ENCODE results near the gene IL22RA1. TPM values are rescaled to one million over a fixed set of nuclear protein-coding genes. Genes with fewer than 3 reads are reported as not detected.

The IL22RA1 gene
- total and polyA plus RNA-seq, 2 of the 8 experiments (the other 6 are each of a cell fraction or from before 2014, with no cell fraction given): 0.17 to 0.32 TPM

- no peak overlapping the region for H3K14ac ChIP-seq (ENCODE audit: insufficient read length)
- H3K4me2 ChIP-seq (ENCODE audit: insufficient read depth in 1 of 2, low read depth in 2 of 2, low read length in 2 of 2): no peak overlapping the region
- no peaks in the 10 kb centered on the region for H3K79me2 ChIP-seq (ENCODE audit: control insufficient read depth in 1 of 2, insufficient read depth in 2 of 2, low read length in 2 of 2)
- no peaks in the 10 kb centered on the region for H3K79me1 ChIP-seq (ENCODE audit: low read depth, low read length)
- H2BK20ac ChIP-seq (ENCODE audit: low read length): no peak overlapping the region
- H4K20me1 ChIP-seq (replicated peaks in 1 of 2; ENCODE audit: control insufficient read depth in 1 of 2, insufficient read depth in 2 of 2, low read length in 2 of 2): no peaks in the 10 kb centered on the region
- no peak overlapping the region for H3K27ac ChIP-seq (ENCODE audit: low read depth, low read length)
- no peak overlapping the region for H3K56ac ChIP-seq (replicated peaks; ENCODE audit: insufficient read length, low read depth, low read length)
- H3K23ac ChIP-seq (ENCODE audit: insufficient read length): no peak overlapping the region
- H3K9ac ChIP-seq (replicated peaks in 1 of 4; ENCODE audit: extremely low read depth in 1 of 4, low read depth in 3 of 4, low read length in 3 of 4): no peak overlapping the region
- H4K5ac ChIP-seq (ENCODE audit: insufficient read length, low read depth, low read length): no peak overlapping the region
- ChIA-PET CTCF (ENCODE audit: partially characterized antibody) (interaction anchor here (0.6 to 2.7 kb wide), 14 partner anchors 8 to 231 kb away, joined by 3 to 10 read pairs (median 3); partner anchors contain the start of gene MYOM3), POLR2A (ENCODE audit: partially characterized antibody) (interaction anchor here (1.5 kb wide), 1 partner anchor 10 kb away, joined by 4 read pairs; no protein-coding TSS in a partner anchor)
- no peak overlapping the region for H4K91ac ChIP-seq (replicated peaks; ENCODE audit: insufficient read length, low read length)
- DNase-seq (ENCODE audit: low read depth in 1 of 2, low spot score in 2 of 2) (no peak), FAIRE-seq (no peak)
- 91% methylated on average over 8 of the region's 8 CpGs; no CpG with 5 or more reads in 1 of the 2 experiments for WGBS, 2 experiments (ENCODE audit: extremely low coverage in 1 of 2, insufficient coverage in 1 of 2, insufficient read length in 1 of 2, insufficient replicate concordance in 2 of 2, low coverage in 1 of 2, low lambda C conversion rate in 2 of 2, missing lambda C conversion rate in 1 of 2)
- no peaks in the 10 kb centered on the region for H3K23me2 ChIP-seq (ENCODE audit: low read depth, low read length)
- H2AK5ac ChIP-seq (ENCODE audit: low read depth, low read length): no peak overlapping the region
- H2BK5ac ChIP-seq (ENCODE audit: low read depth, low read length): no peak overlapping the region
- no peak overlapping the region for H4K8ac ChIP-seq (ENCODE audit: extremely low read depth, insufficient read depth, low read length)
- H3K27me3 ChIP-seq (replicated peaks in 1 of 4; ENCODE audit: control insufficient read depth in 3 of 4, extremely low read depth in 1 of 4, insufficient read depth in 3 of 4, low read length in 3 of 4): no peaks in the 10 kb centered on the region
- H3K36me3 ChIP-seq (ENCODE audit: control insufficient read depth in 2 of 4, insufficient read depth in 4 of 4, low read length in 3 of 4): no peaks in the 10 kb centered on the region
- H3K4me1 ChIP-seq (replicated peaks in 1 of 4; ENCODE audit: control insufficient read depth in 3 of 4, insufficient read depth in 4 of 4, low read length in 3 of 4): peaks cover 0 to 2% (median under 1%) of the 10 kb centered on the region in 4 experiments; a peak in 3 of 7 replicates
- no peak overlapping the region for H3K4ac ChIP-seq (replicated peaks; ENCODE audit: insufficient read length, low read depth, low read length)
- H3K4me3 ChIP-seq (ENCODE audit: extremely low read depth in 1 of 4, insufficient read depth in 2 of 4, low read depth in 3 of 4, low read length in 4 of 4): no peak overlapping the region
- no peak overlapping the region for H2BK12ac ChIP-seq (ENCODE audit: low read depth, low read length)
- no peak overlapping the region for H2BK15ac ChIP-seq (ENCODE audit: low read length)
- no peaks in the 10 kb centered on the region for H3K9me3 ChIP-seq (ENCODE audit: insufficient read depth in 2 of 2, low read depth in 1 of 2, low read length in 1 of 2)
- TF ChIP-seq RBBP5 (IDR thresholded peaks at IDR 0.05; ENCODE audit: borderline replicate concordance, low read depth, low read length) (no peak), HDAC2 (IDR thresholded peaks at IDR 0.05; ENCODE audit: borderline replicate concordance in 1 of 2, low read depth in 2 of 2, low read length in 2 of 2) (no peak), RNF2 (IDR thresholded peaks at IDR 0.05; ENCODE audit: borderline replicate concordance, low read depth, low read length, missing control alignments, poor library complexity, severe bottlenecking) (no peak), SIX5 (IDR thresholded peaks at IDR 0.05; ENCODE audit: low read depth, low read length) (no peak), KDM5A (IDR thresholded peaks at IDR 0.05; ENCODE audit: low read length) (no peak), GTF2F1 (IDR thresholded peaks at IDR 0.05; ENCODE audit: borderline replicate concordance, low read depth, low read length) (no peak), SIRT6 (IDR thresholded peaks at IDR 0.05; ENCODE audit: low read length) (no peak), BACH1 (IDR thresholded peaks at IDR 0.05; ENCODE audit: low read length) (no peak), SP1 (IDR thresholded peaks at IDR 0.05; ENCODE audit: low read depth, low read length) (no peak), TBP (IDR thresholded peaks at IDR 0.05; ENCODE audit: low read depth, low read length) (no peak), POLR2AphosphoS5 (IDR thresholded peaks at IDR 0.05; ENCODE audit: low read depth, low read length) (no peak)
- H2BK120ac ChIP-seq (replicated peaks; ENCODE audit: low read depth, low read length): no peak overlapping the region
- H2AFZ ChIP-seq (ENCODE audit: low read length): no peak overlapping the region
- no peak overlapping the region for H3K18ac ChIP-seq (ENCODE audit: extremely low read depth, low read length)
These were observed 40.0 kb downstream of the IL22RA1 start for GRCh38 chr1:24102961-24103360.
